ENCODE results near the gene GPR85.

DNA sequence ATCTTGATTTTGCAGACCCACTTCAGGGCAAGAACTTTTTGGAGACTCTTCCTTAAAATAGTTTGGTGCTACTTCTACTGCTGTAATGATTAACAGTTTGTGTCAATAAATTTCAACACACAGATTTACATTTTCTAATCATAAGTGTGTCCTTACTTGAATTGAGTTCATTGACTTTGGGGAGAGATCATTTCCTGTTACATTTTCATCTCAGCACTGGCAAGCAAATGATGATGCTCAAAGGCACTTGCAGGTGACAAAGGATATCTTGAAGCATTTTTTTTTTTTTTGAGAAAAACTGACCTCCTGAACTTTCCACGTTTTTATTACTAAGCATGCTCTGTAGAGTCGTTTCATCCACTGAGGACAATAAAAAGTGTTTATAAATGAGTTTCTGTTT lies 52.7 kb downstream of the GPR85 start:
- TF ChIP-seq, protein P1, sequence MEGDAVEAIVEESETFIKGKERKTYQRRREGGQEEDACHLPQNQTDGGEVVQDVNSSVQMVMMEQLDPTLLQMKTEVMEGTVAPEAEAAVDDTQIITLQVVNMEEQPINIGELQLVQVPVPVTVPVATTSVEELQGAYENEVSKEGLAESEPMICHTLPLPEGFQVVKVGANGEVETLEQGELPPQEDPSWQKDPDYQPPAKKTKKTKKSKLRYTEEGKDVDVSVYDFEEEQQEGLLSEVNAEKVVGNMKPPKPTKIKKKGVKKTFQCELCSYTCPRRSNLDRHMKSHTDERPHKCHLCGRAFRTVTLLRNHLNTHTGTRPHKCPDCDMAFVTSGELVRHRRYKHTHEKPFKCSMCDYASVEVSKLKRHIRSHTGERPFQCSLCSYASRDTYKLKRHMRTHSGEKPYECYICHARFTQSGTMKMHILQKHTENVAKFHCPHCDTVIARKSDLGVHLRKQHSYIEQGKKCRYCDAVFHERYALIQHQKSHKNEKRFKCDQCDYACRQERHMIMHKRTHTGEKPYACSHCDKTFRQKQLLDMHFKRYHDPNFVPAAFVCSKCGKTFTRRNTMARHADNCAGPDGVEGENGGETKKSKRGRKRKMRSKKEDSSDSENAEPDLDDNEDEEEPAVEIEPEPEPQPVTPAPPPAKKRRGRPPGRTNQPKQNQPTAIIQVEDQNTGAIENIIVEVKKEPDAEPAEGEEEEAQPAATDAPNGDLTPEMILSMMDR (IDR thresholded peaks at IDR 0.05), result no peak
- TF ChIP-seq POLR2A (IDR thresholded peaks at IDR 0.05) (no peak), POLR2AphosphoS5 (IDR thresholded peaks at IDR 0.05) (no peak)

All from upper lobe of left lung (tissue), 4 donors.